IPS-18a (cell line): ENCODE measurements around the gene BTF3L4.

Experiments used
- H3K27ac ChIP-seq: one replicate; pipeline ENCODE4 v1.5.1; 2013; ENCODE audit warnings: low read length
- H3K27me3 ChIP-seq: one replicate; pipeline ENCODE4 v1.6.1; 2013; ENCODE audit warnings: mild to moderate bottlenecking, low read length; ENCODE audit not compliant: control insufficient read depth, insufficient read depth
- H3K36me3 ChIP-seq: one replicate; pipeline ENCODE4 v1.6.1; 2013; ENCODE audit warnings: low read depth, low read length; ENCODE audit not compliant: control insufficient read depth
- H3K4me1 ChIP-seq: one replicate; pipeline ENCODE4 v1.6.1; 2013; ENCODE audit warnings: low read depth, low read length; ENCODE audit not compliant: control insufficient read depth
- H3K4me3 ChIP-seq: one replicate; pipeline ENCODE4 v1.5.1; 2013; ENCODE audit warnings: low read length
- H3K9ac ChIP-seq: one replicate; pipeline ENCODE4 v1.6.1; 2013; ENCODE audit warnings: mild to moderate bottlenecking, low read length, moderate library complexity
- H3K9me3 ChIP-seq: one replicate; pipeline ENCODE4 v1.6.1; 2013; ENCODE audit warnings: low read depth, low read length; ENCODE audit not compliant: control insufficient read depth

BTF3L4 gene

DNA sequence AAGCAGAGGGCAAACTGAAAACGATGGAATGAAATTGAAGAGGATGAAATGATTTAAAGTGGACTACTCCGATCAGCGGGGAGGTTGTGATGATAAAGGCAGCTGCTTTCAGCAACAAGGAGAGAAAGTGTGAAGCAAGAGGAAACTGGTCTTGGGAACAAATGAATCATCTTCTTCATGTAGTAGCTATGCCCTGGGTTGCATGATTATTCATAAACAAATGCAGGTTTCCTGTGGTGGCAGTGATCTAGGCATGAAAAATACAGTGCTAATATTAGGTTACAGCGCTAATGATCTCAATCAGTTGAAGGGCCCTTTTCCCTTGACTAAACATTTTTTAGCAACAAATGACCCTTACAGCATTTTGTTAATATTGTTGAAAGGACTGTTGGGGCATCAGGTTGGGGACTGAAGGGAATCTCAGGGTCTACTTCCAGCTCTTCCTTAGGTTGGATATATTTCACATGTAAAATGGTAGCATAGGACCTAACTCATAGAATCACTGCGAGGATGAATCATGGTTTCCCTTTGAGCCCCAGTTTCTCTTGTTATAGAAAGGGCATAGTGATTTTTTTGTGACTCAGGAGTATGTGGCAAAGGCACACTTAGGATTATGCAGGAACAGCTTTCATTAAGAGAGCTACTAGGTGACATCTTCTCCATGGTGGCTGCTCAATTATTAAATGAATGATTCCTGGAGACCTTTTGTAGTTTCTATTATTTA lies 83.9 kb downstream of the BTF3L4 start:
- H3K27me3 ChIP-seq: peaks cover 12% of the 10 kb centered on the region
- H3K9me3 ChIP-seq: no peaks in the 10 kb centered on the region
- H3K9ac ChIP-seq: no peak overlapping the region
- H3K4me1 ChIP-seq: peaks cover 3% of the 10 kb centered on the region
- H3K27ac ChIP-seq: no peak overlapping the region
- no peaks in the 10 kb centered on the region for H3K36me3 ChIP-seq
- no peak overlapping the region for H3K4me3 ChIP-seq
